GM19239 (cell line): ENCODE measurements around the gene MALL.
"Not testable (repeated sequence)": the region's sequence is repeated elsewhere in the genome, so short reads cannot be mapped to it uniquely, and the experiment has no call there.

Experiments
- DNase-seq: peaks from one replicate; pipeline ENCODE4 v3.0.0; 2011; ENCODE audit warnings: low spot score; ENCODE audit not compliant: insufficient read length
- FAIRE-seq: peaks from 2 replicates; lab custom pipeline; 2011; peaks lifted over from hg19 to GRCh38; lab: Jason Lieb, UNC

Gene MALL

DNA sequence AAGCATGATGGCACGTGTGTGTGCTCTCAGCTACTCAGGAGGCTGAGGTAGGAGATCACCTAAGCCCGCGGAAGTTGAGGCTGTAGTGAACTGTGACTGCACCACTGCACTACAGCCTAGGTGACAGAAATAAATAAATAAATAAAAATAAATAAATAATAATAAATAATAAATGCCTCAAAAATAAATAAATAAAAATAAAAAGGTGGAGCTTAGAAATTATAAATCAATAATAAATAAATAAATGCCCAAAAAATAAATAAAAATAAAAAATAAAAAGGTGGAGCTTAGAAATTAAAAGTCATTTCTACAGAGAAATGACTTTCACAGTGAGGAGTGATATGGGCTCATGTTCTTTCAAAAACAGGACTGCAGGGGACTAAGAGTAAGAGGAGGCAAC, 6.0 kb upstream of the MALL start:
- FAIRE-seq: no peak
- no peak for DNase-seq

DNA sequence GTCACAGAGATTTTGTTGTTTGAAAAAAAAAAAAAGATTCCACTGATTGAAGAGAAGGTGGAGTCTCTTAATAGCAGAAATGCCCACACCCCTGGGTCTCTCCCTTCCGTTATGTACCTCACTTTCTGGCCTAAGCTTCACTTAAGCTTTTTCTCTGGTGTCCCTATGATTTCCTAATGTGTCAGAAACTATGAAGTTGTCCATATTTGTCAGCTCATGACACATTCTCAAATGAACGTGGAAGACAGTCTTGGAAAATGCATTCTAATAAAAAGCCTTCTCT, 5.4 kb upstream of the MALL start:
- no peak for FAIRE-seq

DNA sequence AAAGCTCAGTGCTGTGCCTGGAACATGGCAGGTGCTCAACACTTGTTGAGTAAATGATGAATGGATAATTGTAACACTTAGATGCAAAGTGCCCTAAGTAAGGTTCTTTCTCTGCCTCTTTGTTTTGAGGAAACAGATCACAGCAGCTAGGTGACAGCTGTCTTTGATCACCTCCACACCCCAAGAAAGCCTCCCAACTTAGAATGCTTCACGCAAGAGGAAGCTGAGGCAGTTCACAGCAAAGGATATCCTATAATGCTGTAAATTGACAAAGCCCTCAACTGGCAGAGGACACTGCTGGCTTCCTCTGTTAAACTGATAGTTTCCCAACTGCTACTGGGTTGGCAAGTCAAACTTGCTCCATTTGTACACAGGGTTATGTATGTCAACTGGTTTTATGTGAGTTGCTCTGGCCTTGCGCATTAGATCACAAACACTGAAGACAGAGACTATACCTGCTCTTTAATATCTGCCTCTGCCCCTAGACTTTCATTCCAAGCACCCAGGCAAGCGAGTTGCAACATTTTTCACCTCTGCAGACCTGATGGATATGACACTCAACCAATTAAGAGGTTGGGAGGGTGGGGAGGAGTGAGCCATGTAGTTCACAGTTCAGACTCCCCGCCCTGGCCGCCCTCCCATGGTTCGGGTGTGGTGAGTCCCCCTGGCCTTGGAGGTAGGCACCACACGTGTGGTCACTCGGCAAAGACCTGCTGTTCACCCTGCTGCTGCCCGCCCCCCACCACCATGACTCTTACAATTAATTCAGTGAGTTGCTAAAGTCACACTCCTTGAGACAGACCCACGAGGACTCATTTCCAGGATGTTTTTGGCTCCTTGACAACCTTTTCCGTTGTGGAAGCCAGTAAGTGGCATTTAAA, 4.8 kb upstream of the MALL start:
- FAIRE-seq: no peak
- DNase-seq: no peak

More for the DNA sequence above, 5.4 kb upstream of the MALL start:
- no peak for DNase-seq

DNA sequence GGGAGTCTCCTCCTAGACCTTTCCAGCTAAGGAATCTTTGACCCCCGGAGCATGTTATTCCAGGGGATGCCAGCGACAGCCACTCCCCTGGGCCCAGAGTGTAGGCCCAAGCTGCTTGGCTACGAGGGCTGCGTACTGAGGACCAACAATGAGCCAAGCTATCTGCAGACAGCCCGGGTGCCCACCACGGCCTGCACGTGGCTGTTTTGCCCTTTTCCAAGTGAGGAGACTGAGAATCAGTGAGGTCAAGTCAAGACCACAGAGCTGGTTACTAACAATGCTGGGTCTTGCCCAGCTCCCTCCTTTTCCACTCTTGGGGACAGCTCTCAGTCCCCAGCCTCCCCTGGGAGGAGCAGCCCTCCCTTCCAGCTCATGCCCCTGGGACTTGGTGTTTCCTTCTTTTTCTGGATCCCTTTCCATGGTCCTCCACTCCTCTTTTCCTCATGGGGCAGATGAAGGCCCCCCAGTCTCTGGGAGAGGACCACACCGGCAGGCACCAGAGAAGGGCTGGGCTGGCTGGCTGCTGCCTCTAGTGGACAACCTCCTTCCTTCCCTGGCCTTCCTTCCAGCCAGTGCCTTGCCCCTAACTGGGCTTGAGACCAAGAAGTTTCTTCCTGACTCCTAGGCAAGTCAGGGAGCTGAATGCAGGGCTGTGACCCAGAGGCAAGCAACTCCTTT, 550 bp upstream of the MALL start:
- no peak for DNase-seq
- FAIRE-seq: no peak

DNA sequence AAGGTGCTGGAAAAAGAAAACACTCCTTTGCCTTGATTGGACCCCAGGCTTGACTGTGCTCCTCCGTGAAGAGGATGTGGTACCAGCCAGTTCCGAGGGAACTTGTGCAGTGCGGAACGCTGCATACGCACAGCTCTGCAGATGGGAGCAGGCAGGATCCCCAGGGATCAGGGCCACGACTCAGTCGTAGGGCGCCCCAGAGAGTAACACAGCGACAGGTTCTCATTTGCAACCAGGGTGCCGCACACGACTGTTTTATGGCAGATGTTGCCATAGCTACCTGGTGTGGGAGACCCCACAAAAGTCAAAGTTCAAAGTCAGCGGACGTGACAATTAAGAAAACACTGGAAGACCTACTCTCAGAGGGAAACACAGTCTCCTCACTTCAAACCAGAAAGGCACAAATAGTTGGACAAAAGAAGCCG, 779 bp downstream of the MALL start:
- DNase-seq: no peak
- no peak for FAIRE-seq

DNA sequence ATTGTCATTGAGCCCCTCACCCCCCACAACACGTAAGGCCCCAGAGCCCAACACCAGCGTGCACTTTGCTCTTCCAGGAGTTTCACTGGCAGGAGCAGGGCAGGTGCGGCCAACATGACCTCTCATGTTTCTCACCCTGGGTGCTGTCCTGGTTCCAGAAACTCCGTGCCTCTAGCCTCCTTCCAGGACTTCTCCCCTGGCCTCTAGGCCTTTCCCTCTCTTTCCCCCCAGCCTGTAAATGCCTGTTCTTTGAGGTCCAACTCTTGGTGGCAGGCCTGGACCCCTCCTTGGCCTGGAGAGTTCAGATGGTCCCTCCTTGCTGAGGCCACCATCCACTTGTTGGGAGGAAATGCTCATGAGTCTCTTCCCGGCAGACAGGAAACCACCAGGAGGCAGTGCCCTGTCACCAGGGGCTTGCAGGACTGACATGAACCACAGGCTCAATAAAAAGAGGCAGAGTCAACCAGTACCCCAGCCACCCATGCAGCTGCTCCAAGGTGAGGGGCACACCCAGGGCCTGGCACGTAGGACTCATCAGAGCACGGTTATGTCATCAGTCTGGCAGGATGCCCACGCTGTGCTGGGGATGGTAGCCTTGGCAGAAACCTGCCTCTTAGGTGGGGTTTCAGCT, 1.5 kb downstream of the MALL start:
- DNase-seq (no peak), FAIRE-seq (no peak)

DNA sequence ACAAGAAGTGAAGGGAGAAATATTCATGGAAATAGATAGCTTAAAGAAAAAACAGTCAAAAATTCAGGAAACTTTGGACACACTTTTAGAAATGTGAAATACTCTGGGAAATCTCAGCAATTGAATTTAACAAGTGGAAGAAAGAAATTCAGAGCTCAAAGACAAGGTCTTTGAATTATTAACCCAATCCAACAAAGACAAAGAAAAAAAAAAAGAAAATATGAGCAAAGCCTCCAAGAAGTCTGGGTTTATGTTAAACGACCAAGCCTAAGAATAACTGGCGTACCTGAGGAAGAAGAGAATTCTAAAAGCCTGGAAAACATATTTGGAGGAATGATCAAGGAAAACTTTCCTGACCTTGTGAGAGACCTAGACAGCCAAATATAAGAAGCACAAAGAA, 7.3 kb downstream of the MALL start:
- not testable (repeated sequence) for DNase-seq, FAIRE-seq

DNA sequence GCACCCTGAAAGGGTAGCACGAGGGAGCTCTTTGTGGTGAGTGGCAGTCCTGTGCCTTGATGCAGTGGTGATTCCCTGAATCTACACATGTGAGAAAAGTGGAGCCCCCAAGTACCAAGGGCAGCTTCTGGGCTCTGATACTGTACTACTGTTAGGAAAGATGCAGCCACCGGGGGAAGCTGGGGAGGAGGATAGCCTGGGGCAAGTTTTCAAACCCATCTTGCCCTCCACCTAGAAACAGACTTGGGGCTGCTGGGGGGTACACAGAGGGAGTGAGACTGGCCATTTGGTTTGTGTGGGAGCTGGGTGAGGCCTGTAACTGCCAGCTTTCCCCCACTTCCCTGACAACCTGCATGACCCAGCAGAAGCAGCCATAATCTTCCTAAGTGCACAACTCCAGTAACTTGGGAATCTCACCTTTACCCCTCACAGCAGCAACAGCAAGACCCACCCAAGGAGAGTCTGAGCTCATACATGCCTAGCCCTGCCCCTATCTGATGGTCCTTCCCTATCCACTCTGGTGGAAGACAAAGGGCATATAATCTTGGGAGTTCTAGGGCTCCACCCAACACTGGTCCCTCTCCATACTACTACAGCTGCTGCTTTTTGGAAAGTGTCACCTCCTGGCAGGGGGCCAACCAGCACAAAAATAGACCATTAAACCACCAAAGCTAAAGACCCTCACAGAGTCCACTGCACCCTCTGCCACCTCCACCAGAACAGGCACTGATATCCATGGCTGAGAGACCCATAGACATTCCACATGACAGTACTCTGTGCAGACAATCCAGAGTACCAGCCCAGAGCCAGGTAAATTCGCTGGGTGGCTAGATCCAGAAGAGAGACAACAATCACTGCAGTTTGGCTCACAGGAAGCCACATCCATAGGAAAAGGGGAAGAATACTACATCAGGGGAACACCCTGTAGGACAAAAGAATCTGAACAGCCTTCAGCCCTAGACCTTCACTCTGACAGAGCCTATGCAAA, 8.2 kb downstream of the MALL start:
- DNase-seq (no peak), FAIRE-seq (no peak)

DNA sequence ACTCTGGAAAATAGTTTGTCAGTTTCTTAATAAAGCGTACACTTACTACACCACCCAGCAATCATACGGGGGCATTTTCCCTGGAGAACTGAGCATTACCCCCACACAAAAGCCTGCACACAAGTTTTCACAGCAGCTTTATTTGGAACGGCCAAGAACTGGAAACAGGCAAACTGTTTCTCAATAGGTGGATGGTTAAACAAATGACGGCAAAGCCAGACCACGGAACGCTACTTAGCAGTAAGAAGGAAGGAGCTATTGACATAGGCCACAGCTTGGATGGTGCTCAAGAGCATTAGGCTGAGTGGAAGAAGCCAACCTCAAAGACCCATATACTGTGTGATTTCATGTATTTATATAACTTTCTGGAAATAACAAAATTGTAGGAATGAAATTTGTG, 9.0 kb downstream of the MALL start:
- DNase-seq: no peak
- FAIRE-seq: no peak

DNA sequence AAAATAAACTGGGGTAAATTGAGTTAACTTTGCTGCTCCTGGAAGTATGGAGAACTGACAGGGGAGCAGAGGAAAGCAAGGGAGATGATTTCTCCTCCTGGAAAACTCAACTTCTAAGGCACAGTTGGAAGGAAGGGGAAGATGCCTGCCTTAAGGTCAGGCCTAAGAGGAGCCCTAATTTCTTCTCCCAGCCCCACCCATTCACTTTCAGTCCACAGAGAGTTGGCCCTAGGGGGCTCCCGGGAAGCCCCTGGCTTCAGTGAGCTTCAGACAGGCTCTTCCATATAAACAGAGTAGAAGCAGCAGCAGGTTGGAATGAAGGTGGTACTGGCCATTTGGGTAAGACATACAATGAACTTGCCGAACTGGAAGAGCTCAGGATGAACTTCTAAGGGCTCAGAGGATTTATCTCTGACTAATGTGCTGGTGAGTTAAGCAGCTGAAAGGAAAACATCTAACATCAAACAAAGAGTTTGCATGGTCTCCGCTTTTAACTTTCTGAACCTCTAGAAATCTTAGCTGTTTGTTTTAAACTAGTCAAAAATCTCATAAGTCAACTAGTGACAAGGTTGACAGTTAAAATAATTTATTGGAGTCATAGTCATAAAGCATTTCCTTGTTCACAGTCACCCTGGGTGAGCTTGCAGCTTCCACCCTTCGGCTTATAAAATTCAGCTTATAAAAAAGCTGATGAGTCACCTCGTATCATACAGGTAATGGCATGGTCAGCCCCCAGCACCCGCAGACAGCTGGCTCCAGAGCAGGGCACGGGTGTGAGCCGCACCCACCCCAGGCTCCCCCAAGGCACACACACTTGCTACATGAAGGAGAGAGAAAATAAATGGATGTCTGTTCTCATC, 9.8 kb downstream of the MALL start:
- DNase-seq: no peak
- FAIRE-seq: no peak

DNA sequence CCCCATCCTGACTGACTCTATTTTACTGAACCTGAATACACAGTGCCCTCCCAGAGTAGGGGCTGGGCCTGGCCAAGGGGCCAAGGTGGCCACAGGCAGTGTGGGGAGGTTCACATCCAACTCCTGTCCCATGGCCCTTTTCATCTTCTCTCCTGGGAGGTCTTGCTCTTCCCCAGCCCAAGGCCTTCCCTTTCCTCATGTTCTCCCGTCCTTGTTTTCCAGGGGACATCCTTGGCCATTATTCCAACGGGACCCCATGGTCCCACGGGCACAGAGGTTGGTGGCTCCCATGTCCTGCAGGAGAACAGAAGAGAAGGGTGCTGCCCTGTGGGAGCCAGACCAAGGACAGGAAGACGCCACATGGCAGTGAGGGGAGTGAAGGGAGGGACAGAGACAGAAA, 10.4 kb downstream of the MALL start:
- DNase-seq: no peak
- FAIRE-seq: no peak

DNA sequence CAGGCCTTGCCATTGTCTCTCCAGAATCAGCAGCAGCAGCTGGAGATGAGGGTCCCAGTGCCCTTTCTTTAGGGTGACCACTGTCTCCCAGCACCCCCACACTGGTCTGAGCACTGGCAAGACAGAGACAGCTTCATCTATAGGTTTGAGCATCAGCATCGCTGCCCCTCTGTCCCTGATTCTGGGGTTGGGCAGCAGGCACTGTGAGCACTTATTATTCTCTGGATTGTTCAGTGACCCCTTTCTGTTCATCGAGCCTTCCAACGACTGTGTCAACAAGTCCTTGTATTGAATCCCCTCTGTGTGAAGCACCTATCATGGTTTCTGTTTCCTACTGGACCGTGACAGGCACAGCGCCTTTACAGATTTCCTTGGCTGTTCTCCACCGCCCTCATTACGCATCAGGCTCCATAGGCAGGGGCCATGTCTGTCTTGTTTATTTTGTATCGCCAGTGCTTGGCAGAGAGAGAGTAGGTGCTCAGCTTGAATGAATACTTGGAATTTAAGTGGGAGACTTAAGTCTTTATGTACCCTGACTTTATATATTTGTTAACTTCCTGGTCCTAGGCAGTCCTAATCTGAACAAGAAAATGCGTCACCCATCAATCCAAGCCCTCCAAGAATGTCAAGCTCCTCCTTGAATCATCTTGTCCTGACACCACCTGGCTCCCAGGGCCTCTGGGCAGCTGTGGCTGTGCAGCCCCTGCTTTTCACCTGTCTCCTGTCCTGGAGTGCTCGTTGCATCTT, 11.4 kb downstream of the MALL start:
- DNase-seq (no peak), FAIRE-seq (no peak)

DNA sequence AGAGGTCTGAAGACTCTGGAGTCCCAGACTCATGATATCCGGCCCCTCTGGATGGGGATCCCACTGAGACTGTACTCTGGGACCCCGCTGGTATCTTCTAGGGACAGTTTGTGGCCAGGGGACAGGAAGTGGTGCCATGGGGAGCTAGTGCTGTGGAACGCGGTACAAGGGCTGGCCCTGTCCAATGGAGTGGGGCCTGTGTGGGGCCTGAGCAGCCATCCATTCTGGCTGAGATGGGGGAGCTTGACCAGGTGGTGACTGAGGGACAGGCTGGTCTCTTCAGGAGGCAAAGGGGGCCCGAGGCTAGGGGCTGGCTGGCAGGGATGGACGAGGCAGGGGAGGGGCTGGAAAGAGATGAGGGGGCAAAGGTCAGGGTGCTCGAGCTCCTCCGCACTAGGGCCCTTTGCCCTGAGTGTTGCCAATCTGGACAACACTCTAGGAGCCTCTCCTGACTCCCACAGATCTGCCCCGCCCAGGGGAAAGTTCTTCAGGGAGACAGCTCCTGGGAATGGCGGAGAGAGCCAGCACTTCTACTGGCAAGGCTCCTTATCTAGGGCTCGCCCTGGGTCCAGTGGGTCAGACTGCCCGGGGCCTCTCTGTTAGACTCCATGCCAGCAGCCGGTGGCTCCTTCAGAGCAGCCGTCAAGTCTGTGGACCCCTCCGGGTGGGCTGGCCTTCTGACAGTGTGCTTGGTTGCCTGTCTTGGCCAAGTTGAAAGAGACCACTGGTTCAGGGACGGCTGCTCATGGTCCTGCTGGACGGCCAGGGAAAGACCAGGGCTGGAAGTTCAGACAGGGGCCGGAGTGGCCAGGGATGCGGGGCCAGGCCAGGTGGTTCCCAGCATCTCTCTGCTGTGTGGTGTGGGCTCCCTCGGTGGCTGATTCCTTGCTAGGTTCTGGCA, 12.3 kb downstream of the MALL start:
- DNase-seq (no peak), FAIRE-seq (no peak)

DNA sequence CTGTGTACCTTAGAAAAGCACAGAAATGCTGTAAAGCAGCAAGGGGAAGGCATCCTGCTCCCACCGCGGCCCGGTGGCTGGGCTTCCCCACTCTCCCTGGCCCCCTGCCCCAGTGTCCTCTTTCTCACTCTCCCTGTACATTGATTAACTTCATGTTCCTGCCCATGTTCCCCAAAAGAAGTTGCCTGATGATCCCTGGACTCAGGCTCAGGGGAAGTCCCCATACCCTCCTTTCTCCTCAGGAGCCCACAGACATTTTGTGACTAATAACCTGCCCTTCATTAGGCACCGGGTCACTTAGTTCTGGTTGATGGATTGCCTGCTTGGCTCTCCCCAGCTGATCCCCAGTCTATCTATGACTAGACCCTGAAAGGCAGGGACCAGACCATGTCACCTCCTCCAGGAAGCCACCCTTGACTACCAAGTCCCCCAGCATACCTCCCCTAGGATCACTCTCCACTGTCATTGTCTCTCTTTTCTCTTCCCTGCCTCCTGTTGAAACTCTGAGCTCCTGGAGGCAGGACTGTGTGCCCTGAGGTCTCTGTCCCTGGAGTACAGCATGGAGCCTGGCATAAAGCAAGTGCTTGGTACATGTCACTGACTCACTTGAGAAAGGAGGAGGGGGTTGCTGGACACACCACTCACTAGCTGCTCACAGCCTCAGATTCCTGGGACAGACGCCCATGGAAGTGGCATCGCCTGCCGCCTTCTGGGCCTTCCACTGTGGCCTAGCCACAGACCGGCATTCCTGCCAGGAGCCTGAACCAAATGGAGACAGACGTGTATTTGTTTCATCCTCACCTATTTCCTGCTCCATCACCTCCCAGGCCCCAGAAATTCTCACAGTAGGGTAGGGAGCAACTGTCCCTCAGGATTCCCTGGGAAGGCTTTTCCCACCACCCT, 13.5 kb downstream of the MALL start:
- DNase-seq (no peak), FAIRE-seq (no peak)

DNA sequence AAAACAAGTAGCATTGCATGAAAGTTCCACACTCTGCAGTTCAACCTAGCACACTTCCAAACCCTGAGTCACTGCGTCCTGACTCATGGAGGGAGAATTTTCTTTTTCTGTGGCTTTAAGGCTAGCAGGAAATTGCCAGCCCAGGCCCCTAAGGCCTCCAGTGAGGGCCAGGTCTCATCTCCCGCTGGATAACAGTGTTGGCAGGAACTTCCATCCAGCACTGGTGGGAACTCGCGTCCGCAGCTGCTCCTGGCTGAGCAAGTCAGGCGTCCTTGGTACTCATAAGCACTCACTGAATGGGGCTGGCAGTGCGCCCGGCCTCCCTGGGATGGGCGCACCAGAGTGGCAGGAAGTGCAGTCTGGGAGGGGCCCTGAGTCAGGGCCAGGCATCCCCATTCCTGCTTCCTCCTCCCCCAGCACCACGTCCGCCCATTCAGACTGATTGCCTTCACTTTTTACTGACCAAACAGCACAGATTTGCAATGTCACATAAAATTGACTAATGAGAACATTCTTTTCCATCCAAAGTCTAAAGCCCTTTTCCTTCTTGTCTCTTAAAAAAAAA, 14.3 kb downstream of the MALL start:
- FAIRE-seq (no peak), DNase-seq (no peak)

DNA sequence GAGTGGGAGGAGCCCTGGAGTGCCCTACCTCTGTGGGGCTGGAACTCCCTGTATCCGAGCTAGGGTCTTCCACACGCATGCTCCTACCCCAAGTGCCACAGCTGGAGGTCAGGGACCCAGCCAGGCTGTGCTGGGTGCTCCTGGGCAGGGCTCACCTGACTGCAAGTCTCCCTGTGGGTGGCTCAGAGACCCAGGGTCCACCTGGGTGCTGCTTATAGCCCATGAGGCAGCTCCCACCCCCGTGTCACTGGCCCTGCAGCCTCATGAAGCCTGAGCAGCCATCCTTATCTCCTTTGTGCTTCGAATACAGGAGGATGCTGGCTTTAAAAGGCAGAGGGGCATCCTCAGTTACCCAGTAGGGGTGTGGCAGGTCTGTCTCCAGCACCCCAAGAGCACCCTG, 14.7 kb downstream of the MALL start:
- FAIRE-seq: not testable (repeated sequence)

More for the DNA sequence above, 14.7 kb downstream of the MALL start:
- DNase-seq: not testable (repeated sequence)
